HFF-Myc (cell line): ENCODE results near the gene TANGO2.

Experiments used
- DNase-seq: peaks from one replicate; pipeline ENCODE4 v3.0.0-alpha.2; 2011; ENCODE audit warnings: low read depth; ENCODE audit errors: extremely low read depth
- H3K4me3 ChIP-seq: replicated peaks from 2 replicates; pipeline ENCODE4 v1.5.1; 2011; ENCODE audit warnings: low read depth, mild to moderate bottlenecking, control low read depth, low read length
- CTCF ChIP-seq: IDR thresholded peaks from 2 replicates; pipeline ENCODE4 v1.5.1; 2012; ENCODE audit warnings: mild to moderate bottlenecking, low read depth, low read length, control low read depth; ENCODE audit errors: missing control alignments

TANGO2 gene

DNA sequence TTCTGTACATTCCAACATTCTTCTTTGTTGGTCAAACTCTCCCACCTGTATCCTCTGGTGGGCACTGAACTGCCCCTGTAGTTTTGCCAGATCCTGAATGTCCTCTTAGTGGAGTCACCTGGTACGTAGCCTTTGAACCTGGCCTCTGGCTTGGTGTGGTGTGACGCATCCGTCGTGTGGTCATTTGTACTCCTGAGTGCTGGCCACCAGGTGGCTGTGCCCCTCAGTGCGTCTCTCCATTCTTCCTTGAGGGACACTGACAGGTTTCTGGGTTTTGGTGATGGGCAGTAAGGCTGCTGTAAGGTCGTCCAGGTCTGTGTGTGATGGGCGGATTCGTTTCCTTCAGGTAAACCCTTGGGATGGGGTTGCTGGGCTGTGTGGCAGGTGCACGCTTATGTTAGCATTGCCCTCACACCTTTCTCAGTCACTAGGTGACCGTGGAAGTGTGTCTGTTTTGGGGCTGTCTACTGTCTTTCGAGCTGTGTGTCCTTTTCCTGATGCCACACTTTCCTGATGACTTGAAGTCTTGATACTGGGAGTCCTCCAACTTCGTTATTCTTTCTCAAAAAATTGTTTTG is 81.4 kb downstream of the TANGO2 start:
- H3K4me3 ChIP-seq: no peak overlapping the region
- TF ChIP-seq CTCF: no peak
- DNase-seq: no peak

GRCh38 chr22:20105456-20106204 is 84.7 kb downstream of the TANGO2 start:
- no peak overlapping the region for H3K4me3 ChIP-seq
- TF ChIP-seq CTCF: no peak
- no peak for DNase-seq

DNA sequence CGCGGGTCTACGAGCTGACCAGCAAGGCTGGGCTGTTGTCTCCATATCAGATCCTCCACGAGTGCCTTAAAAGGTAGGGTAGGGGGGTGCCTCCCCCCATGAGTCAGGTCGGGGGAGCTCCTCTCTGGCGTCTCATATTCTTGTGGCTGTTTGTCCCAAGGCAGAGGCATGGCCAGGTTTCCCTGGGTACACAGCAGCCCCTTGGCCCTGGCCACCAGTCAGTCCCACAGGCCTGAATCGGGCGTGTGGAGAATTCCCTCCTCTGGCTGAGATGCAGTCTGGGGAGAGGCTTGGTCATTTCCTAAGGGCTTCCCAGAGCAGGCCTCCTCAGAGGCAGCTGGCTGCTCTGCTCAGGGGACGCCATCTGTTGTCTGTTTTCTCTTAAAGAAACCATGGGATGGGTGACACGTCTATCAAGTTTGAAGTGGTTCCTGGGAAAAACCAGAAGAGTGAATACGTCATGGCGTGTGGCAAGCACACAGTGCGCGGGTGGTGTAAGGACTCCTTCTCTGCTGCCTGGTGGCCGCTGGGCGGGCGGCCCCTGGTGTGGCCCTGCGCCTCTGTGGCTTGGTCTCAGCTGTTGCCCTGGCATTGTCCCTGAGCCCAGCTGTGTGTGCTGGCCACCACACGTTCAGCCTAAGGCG is 85.4 kb downstream of the TANGO2 start:
- no peak overlapping the region for H3K4me3 ChIP-seq
- no peak for TF ChIP-seq CTCF
- no peak for DNase-seq

DNA sequence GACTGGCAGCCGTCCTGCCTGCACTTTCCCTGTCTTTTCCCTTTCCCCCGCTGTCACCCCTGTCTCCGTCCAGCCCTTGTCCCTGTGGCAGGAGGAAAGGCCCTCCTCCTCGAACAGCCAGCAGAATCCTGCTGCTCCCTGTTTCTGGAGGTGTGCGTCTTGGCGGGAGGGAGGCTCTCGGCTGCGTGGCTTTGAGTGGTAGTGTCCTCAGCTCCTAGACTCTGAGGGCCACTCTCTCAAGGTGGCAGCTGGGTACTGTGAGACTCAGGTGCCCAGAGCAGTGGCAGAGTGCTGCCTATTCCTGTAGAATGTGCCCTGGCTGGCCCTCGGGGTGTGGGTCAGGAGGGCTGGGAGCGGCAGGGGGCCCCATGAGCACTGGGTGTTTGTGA is 85.9 kb downstream of the TANGO2 start:
- H3K4me3 ChIP-seq: no peak overlapping the region
- no peak for DNase-seq

DNA sequence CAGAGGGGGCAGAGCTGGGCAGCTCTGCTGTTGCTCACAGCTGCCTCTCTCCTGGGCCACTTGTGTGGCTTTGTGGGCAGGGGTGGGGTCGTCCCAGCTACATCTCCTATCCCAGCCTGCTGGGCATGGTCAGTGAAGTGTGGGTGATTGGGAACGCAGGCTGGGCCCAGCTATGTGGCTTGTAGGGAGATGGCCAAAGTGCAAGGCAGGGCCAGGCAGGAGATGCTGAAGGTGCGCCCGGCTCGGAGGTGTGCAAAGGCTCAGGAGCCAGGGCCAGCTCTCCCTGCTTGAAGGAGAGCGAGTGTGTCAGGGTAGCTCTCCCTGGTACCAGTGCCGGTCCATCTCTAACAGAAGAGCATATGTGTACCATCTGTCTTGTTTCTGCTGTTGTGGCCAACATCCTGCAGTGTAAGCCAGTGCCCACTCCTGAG is 86.6 kb downstream of the TANGO2 start:
- no peak overlapping the region for H3K4me3 ChIP-seq
- no peak for DNase-seq
- TF ChIP-seq CTCF: no peak

More for the DNA sequence above, 85.9 kb downstream of the TANGO2 start:
- no peak for TF ChIP-seq CTCF

- no peak for TF ChIP-seq CTCF
- DNase-seq: no peak
Observed at GRCh38 chr22:20107951-20108756, 87.2 kb downstream of the TANGO2 start.

More at GRCh38 chr22:20107951-20108756, 87.2 kb downstream of the TANGO2 start:
- H3K4me3 ChIP-seq: no peak overlapping the region
